ENCODE results near the gene SPTLC1.
"Not testable (repeated sequence)": the region's sequence is repeated elsewhere in the genome, so short reads cannot be mapped to it uniquely, and the experiment has no call there.

Gene SPTLC1

GRCh38 chr9:92115071-92115858 lies at the start of gene SPTLC1:
Gene SPTLC1 (minus strand): TSS chr9:92115413. CDS start chr9:92115370, 43 bp downstream.
- peak; percentile 98 for DNase-seq (ENCODE audit: low spot score)

GRCh38 chr9:92164975-92165374 lies 49.8 kb upstream of the SPTLC1 start:
- no peak for DNase-seq (ENCODE audit: low spot score)

- no peak for DNase-seq (ENCODE audit: low spot score)
Measured at GRCh38 chr9:92164490-92164889, 49.3 kb upstream of the SPTLC1 start.

GRCh38 chr9:92163276-92163675 lies 48.1 kb upstream of the SPTLC1 start:
- DNase-seq (ENCODE audit: low spot score), result no peak

- no peak for DNase-seq (ENCODE audit: low spot score)
Measured at GRCh38 chr9:92160786-92161185, 45.6 kb upstream of the SPTLC1 start.

- no peak for DNase-seq (ENCODE audit: low spot score)
Measured at GRCh38 chr9:92159058-92159457, 43.8 kb upstream of the SPTLC1 start.

GRCh38 chr9:92158097-92158601 lies 42.9 kb upstream of the SPTLC1 start:
- DNase-seq (ENCODE audit: low spot score), result no peak

GRCh38 chr9:92155736-92156135 lies 40.5 kb upstream of the SPTLC1 start:
- not testable (repeated sequence) for DNase-seq (ENCODE audit: low spot score)

- DNase-seq (ENCODE audit: low spot score), result no peak
Measured at GRCh38 chr9:92155221-92155620, 40.0 kb upstream of the SPTLC1 start.

GRCh38 chr9:92153466-92154415 lies 38.5 kb upstream of the SPTLC1 start:
- DNase-seq (ENCODE audit: low spot score), result peak; percentile 69

- peak; percentile 71 for DNase-seq (ENCODE audit: low spot score)
Measured at GRCh38 chr9:92151691-92152393, 36.6 kb upstream of the SPTLC1 start.

- not testable (repeated sequence) for DNase-seq (ENCODE audit: low spot score)
Measured at GRCh38 chr9:92150501-92151470, 35.6 kb upstream of the SPTLC1 start.

- no peak for DNase-seq (ENCODE audit: low spot score)
Measured at GRCh38 chr9:92147852-92148180, 32.6 kb upstream of the SPTLC1 start.

- peak; percentile 82 for DNase-seq (ENCODE audit: low spot score)
Measured at GRCh38 chr9:92147030-92147851, 32.0 kb upstream of the SPTLC1 start.

- DNase-seq (ENCODE audit: low spot score), result peak; percentile 27
Measured at GRCh38 chr9:92146610-92147009, 31.4 kb upstream of the SPTLC1 start.

- DNase-seq (ENCODE audit: low spot score), result not testable (repeated sequence)
Measured at GRCh38 chr9:92145784-92146183, 30.6 kb upstream of the SPTLC1 start.

- no peak for DNase-seq (ENCODE audit: low spot score)
Measured at GRCh38 chr9:92142329-92142728, 27.1 kb upstream of the SPTLC1 start.

- peak; percentile 73 for DNase-seq (ENCODE audit: low spot score)
Measured at GRCh38 chr9:92141144-92142129, 26.2 kb upstream of the SPTLC1 start.

- no peak for DNase-seq (ENCODE audit: low spot score)
Measured at GRCh38 chr9:92140754-92141143, 25.5 kb upstream of the SPTLC1 start.
